HG03095 (cell line): Measurements from ENCODE around the gene TTC23.

Source experiments
- ATAC-seq: cut with Tn5 transposase; IDR thresholded peaks from one replicate; pipeline ENCODE4 v1.9.1; 2021; ENCODE audit warnings: moderate library complexity; ENCODE audit not compliant: unreplicated experiment

TTC23 gene

GRCh38 chr15:99165956-99166689 lies 83.3 kb downstream of the TTC23 start:
- ATAC-seq = no peak

GRCh38 chr15:99165020-99165790 lies 84.2 kb downstream of the TTC23 start:
- ATAC-seq = no peak

- no peak for ATAC-seq
Measured at GRCh38 chr15:99164119-99164518, 85.3 kb downstream of the TTC23 start.

- ATAC-seq = no peak
Measured at GRCh38 chr15:99163271-99164062, 85.9 kb downstream of the TTC23 start.

- no peak for ATAC-seq
Measured at GRCh38 chr15:99158626-99159412, 90.6 kb downstream of the TTC23 start.

GRCh38 chr15:99157456-99157855 lies 91.9 kb downstream of the TTC23 start:
- no peak for ATAC-seq

- ATAC-seq = no peak
Measured at GRCh38 chr15:99155961-99156443, 93.4 kb downstream of the TTC23 start.

GRCh38 chr15:99154271-99154670 lies 95.1 kb downstream of the TTC23 start:
- no peak for ATAC-seq

GRCh38 chr15:99153026-99153535 lies 96.3 kb downstream of the TTC23 start:
- no peak for ATAC-seq

- ATAC-seq = no peak
Measured at GRCh38 chr15:99151156-99151555, 98.2 kb downstream of the TTC23 start.

- ATAC-seq = no peak
Measured at GRCh38 chr15:99149366-99149765, 100.0 kb downstream of the TTC23 start.

- ATAC-seq = no peak
Measured at GRCh38 chr15:99148851-99149276, 100.5 kb downstream of the TTC23 start.

GRCh38 chr15:99146661-99147060 lies 102.7 kb downstream of the TTC23 start:
- ATAC-seq = no peak

GRCh38 chr15:99145778-99146177 lies 103.6 kb downstream of the TTC23 start:
- no peak for ATAC-seq

- no peak for ATAC-seq
Measured at GRCh38 chr15:99145005-99145404, 104.4 kb downstream of the TTC23 start.

- no peak for ATAC-seq
Measured at GRCh38 chr15:99143655-99144610, 105.4 kb downstream of the TTC23 start.

- ATAC-seq = no peak
Measured at GRCh38 chr15:99143242-99143641, 106.1 kb downstream of the TTC23 start.

GRCh38 chr15:99142562-99142961 lies 106.8 kb downstream of the TTC23 start:
- no peak for ATAC-seq

GRCh38 chr15:99141943-99142342 lies 107.4 kb downstream of the TTC23 start:
- ATAC-seq = no peak
